ENCODE measurements around the gene ABCF2.

The ABCF2 gene

DNA sequence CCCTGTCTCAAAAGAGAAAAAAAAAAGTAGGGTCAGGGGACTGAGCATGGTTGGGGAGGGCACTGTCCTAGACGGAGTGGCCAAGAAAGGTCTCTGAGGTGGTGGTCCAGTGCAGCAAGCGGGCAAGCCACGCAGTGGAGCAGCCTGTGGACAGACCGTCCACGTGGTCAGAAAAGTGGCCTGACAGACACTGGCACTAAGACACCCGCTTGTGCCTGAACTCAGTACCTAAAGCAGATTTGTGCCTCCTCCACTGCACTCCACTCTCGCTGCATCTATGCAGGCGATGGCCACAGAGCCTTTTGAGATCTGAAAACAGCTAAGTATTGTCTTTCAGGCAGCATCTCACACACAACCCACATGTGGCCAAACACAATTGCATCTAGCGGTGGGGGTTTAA lies 48.8 kb downstream of the ABCF2 start:
- no peak for DNase-seq
- Histone ChIP-seq H3K9me3 (replicated peaks; ENCODE audit: insufficient read depth, low read length) (no peaks in the 10 kb centered on the region), H3K4me3 (ENCODE audit: low read length) (no peak overlapping the region), H3K36me3 (replicated peaks; ENCODE audit: insufficient read depth, low read length) (no peaks in the 10 kb centered on the region), H3K4me2 (ENCODE audit: low read depth, low read length) (no peak overlapping the region), H3K9ac (ENCODE audit: low read length) (no peak overlapping the region), H3K79me2 (ENCODE audit: low read length) (no peaks in the 10 kb centered on the region), H4K20me1 (ENCODE audit: insufficient read depth, low read length) (no peaks in the 10 kb centered on the region), H3K4me1 (ENCODE audit: low read length) (no peaks in the 10 kb centered on the region), H3K27ac (ENCODE audit: low read length) (no peak overlapping the region), H3K9me2 (replicated peaks; ENCODE audit: insufficient read depth, low read length) (no peaks in the 10 kb centered on the region), H2AFZ (ENCODE audit: low read length) (no peak overlapping the region), H3K27me3 (replicated peaks; ENCODE audit: insufficient read depth, low read length) (peaks cover 90% of the 10 kb centered on the region), H3F3A (ENCODE audit: insufficient read depth, low read length) (no peaks in the 10 kb centered on the region)
- TF ChIP-seq EZH2phosphoT487 (IDR thresholded peaks at IDR 0.05; ENCODE audit: low read length) (no peak), EZH2 (optimal IDR thresholded peaks at IDR 0.05; ENCODE audit: low read depth, low read length) (no peak)
- TF ChIP-seq, protein P1, sequence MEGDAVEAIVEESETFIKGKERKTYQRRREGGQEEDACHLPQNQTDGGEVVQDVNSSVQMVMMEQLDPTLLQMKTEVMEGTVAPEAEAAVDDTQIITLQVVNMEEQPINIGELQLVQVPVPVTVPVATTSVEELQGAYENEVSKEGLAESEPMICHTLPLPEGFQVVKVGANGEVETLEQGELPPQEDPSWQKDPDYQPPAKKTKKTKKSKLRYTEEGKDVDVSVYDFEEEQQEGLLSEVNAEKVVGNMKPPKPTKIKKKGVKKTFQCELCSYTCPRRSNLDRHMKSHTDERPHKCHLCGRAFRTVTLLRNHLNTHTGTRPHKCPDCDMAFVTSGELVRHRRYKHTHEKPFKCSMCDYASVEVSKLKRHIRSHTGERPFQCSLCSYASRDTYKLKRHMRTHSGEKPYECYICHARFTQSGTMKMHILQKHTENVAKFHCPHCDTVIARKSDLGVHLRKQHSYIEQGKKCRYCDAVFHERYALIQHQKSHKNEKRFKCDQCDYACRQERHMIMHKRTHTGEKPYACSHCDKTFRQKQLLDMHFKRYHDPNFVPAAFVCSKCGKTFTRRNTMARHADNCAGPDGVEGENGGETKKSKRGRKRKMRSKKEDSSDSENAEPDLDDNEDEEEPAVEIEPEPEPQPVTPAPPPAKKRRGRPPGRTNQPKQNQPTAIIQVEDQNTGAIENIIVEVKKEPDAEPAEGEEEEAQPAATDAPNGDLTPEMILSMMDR (IDR thresholded peaks at IDR 0.05; ENCODE audit: low read length) = no peak

DNA sequence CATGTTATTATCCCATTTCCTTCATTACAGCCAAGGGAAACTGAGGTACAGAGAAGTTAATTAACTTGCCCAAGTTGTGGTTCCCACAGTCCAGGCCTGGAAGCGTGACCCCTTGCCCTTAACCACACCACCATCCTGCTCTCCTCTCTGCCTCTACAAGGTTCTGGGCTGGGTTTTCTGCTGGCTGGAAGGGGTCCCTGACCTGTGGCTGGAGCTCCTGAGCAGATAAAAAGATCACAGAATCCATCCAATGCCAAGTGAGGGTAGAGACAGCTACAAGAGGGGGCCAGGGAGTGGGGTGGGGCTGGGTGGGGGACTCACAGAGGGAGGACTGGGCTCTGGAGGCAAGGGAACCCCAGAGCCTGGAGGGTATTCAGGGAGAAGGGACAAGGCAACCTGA lies 49.7 kb downstream of the ABCF2 start:
- H3K4me3 ChIP-seq (ENCODE audit: low read length) = no peak overlapping the region
- TF ChIP-seq EZH2 (optimal IDR thresholded peaks at IDR 0.05; ENCODE audit: low read depth, low read length) = no peak
- TF ChIP-seq, protein P1 (IDR thresholded peaks at IDR 0.05; ENCODE audit: low read length) = no peak
- no peak for TF ChIP-seq EZH2phosphoT487 (IDR thresholded peaks at IDR 0.05; ENCODE audit: low read length)
- no peaks in the 10 kb centered on the region for H3K36me3 ChIP-seq (replicated peaks; ENCODE audit: insufficient read depth, low read length)
- H3K9ac ChIP-seq (ENCODE audit: low read length) = no peak overlapping the region
- H3K4me2 ChIP-seq (ENCODE audit: low read depth, low read length) = no peak overlapping the region
- no peak overlapping the region for H2AFZ ChIP-seq (ENCODE audit: low read length)
- H3K27ac ChIP-seq (ENCODE audit: low read length) = no peak overlapping the region
- DNase-seq = no peak
- H3K4me1 ChIP-seq (ENCODE audit: low read length) = no peaks in the 10 kb centered on the region
- no peaks in the 10 kb centered on the region for H3K9me2 ChIP-seq (replicated peaks; ENCODE audit: insufficient read depth, low read length)
- H4K20me1 ChIP-seq (ENCODE audit: insufficient read depth, low read length) = no peaks in the 10 kb centered on the region
- no peaks in the 10 kb centered on the region for H3K9me3 ChIP-seq (replicated peaks; ENCODE audit: insufficient read depth, low read length)
- H3K27me3 ChIP-seq (replicated peaks; ENCODE audit: insufficient read depth, low read length) = peaks cover 87% of the 10 kb centered on the region
- no peaks in the 10 kb centered on the region for H3F3A ChIP-seq (ENCODE audit: insufficient read depth, low read length)
- no peaks in the 10 kb centered on the region for H3K79me2 ChIP-seq (ENCODE audit: low read length)

DNA sequence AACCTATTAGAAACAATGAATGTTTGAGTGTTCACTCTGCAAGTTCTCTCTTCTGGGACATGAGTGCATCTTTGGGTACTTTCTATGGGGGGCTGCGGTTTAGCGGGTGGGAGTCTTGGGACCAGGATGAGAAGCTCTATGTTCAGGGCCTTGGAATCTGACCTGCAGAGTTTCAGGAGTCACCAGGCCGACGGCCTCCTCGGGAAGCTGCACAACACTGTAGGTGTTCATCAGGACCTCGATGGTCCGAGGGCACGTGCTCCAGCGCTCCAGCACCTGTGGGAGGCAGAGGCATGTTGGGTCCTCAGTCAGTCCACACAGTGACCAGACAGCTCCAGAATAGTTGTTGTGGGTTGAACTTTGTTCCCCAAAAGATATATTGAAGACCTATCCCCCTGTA lies 50.6 kb downstream of the ABCF2 start:
- no peak overlapping the region for H3K4me2 ChIP-seq (ENCODE audit: low read depth, low read length)
- no peak overlapping the region for H3K4me3 ChIP-seq (ENCODE audit: low read length)
- no peaks in the 10 kb centered on the region for H3K9me3 ChIP-seq (replicated peaks; ENCODE audit: insufficient read depth, low read length)
- TF ChIP-seq EZH2 (optimal IDR thresholded peaks at IDR 0.05; ENCODE audit: low read depth, low read length) (no peak), EZH2phosphoT487 (IDR thresholded peaks at IDR 0.05; ENCODE audit: low read length) (no peak)
- TF ChIP-seq, protein P1 (IDR thresholded peaks at IDR 0.05; ENCODE audit: low read length) = no peak
- H3K9ac ChIP-seq (ENCODE audit: low read length) = no peak overlapping the region
- no peak overlapping the region for H2AFZ ChIP-seq (ENCODE audit: low read length)
- DNase-seq = no peak
- H3K79me2 ChIP-seq (ENCODE audit: low read length) = no peaks in the 10 kb centered on the region
- H3K9me2 ChIP-seq (replicated peaks; ENCODE audit: insufficient read depth, low read length) = no peaks in the 10 kb centered on the region
- H3K27ac ChIP-seq (ENCODE audit: low read length) = no peak overlapping the region
- no peaks in the 10 kb centered on the region for H3K36me3 ChIP-seq (replicated peaks; ENCODE audit: insufficient read depth, low read length)
- H4K20me1 ChIP-seq (ENCODE audit: insufficient read depth, low read length) = no peaks in the 10 kb centered on the region
- H3F3A ChIP-seq (ENCODE audit: insufficient read depth, low read length) = no peaks in the 10 kb centered on the region
- H3K4me1 ChIP-seq (ENCODE audit: low read length) = no peaks in the 10 kb centered on the region
- H3K27me3 ChIP-seq (replicated peaks; ENCODE audit: insufficient read depth, low read length) = peaks cover 88% of the 10 kb centered on the region
